ENCODE results near the gene GNAS-AS1.

- no peak for TF ChIP-seq POLR2AphosphoS5 (IDR thresholded peaks at IDR 0.05)
- TF ChIP-seq EP300 (IDR thresholded peaks at IDR 0.05; ENCODE audit: low read depth) = no peak
- TF ChIP-seq, protein P1, sequence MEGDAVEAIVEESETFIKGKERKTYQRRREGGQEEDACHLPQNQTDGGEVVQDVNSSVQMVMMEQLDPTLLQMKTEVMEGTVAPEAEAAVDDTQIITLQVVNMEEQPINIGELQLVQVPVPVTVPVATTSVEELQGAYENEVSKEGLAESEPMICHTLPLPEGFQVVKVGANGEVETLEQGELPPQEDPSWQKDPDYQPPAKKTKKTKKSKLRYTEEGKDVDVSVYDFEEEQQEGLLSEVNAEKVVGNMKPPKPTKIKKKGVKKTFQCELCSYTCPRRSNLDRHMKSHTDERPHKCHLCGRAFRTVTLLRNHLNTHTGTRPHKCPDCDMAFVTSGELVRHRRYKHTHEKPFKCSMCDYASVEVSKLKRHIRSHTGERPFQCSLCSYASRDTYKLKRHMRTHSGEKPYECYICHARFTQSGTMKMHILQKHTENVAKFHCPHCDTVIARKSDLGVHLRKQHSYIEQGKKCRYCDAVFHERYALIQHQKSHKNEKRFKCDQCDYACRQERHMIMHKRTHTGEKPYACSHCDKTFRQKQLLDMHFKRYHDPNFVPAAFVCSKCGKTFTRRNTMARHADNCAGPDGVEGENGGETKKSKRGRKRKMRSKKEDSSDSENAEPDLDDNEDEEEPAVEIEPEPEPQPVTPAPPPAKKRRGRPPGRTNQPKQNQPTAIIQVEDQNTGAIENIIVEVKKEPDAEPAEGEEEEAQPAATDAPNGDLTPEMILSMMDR (IDR thresholded peaks at IDR 0.05) = no peak
- no peak for TF ChIP-seq POLR2A (IDR thresholded peaks at IDR 0.05)
Observed at GRCh38 chr20:58839991-58840747, 10.5 kb downstream of the GNAS-AS1 start.

Data from transverse colon (tissue), 4 donors.